CD4-positive, alpha-beta T cell treated with Interferon gamma for 1 hour (primary cell): Measurements from ENCODE around the gene ALKBH2.
"Not testable (repeated sequence)": the region's sequence is repeated elsewhere in the genome, so short reads cannot be mapped to it uniquely, and the experiment has no call there.

Experiments used
- DNase-seq: peaks from one replicate; pipeline ENCODE4 v3.0.0-alpha.2; 2020

Gene ALKBH2

DNA sequence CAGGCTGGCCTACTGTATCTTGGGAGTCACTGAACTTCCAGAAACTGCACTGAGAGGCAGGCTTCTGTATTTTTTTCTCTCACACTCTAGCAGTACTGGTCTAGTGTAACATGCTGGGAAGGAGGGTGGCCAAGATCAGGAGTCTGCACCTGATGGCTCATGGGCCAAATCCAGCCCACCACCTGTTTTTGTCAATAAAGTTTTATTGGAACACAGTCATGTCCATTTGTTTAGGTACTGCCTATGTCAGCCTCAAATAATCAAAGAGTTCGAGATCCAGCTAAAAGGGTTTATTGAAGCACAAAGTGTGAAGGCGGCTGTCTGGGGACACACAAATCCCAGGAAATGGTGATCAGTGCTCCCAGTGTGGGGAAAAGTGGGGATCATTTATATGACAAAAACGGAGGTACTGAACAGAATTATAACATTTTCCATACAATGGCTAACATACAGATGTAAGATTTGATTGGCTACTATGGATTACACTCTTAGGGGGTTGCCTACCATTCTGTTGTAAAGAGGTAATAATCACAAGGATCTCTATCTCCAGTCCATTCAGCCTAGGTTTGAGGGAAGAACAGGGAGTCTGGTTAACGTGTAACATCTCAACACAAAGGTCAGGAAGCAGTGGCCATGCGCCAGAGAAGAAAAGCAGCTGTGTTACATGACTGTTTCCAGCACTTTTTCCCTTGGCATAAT is 28.0 kb downstream of the ALKBH2 start:
- no peak for DNase-seq

DNA sequence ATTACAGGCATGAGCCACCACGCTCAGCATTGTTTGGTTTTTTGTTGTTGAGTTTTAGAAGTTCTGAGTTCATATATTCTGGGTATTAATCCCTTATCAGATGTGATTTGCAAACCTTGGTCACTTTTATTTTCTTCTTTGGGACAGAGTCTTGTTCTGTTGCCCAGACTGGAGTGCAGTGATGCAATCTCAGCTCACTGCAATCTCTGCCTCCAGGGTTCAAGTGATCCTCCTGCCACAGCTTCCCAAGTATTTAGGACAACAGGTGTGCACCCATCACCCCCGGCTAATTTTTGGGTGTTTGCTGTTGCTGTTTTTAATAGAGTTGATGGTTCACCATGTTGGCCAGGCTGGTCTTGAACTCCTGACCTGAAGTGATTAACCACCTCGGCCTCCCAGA is 29.1 kb downstream of the ALKBH2 start:
- no peak for DNase-seq

DNA sequence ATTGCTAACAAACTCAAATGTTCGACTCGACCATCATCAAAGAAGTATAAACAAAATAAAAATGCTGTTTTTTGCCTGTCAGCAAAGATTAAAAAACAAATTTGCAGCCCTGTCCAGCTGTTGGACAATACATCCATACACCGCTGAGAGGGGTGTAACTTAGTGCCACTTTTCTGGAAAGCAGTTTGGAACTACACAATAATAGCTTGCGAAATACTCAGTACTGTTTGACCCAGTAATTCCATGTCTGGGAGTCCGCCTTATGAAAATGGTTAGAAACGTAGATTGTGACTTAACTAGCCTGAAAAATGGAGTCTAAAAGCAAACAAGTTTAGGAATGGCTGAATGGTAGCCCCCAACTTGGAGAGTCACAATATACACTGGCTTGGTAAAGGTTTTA is 34.5 kb downstream of the ALKBH2 start:
- DNase-seq, result no peak

DNA sequence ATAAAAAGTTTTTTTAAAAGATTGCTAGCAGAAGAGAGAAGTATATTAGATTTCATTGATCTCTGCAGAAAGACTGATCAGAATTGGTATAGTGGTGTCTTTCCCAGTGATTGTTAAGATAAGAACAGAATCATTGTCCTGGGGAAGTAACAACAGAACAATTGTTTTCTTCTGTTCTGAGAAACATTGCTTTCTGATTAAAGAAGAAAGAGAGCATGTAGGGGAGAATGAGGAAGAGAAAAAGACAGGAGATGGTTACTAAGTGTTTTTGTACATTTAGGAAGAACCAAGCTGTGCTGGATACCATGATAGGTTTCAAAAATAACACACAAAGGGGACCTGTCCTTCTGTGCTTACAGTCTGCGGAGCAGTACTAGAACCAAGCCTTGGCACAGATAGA is 35.9 kb downstream of the ALKBH2 start:
- DNase-seq, result no peak

DNA sequence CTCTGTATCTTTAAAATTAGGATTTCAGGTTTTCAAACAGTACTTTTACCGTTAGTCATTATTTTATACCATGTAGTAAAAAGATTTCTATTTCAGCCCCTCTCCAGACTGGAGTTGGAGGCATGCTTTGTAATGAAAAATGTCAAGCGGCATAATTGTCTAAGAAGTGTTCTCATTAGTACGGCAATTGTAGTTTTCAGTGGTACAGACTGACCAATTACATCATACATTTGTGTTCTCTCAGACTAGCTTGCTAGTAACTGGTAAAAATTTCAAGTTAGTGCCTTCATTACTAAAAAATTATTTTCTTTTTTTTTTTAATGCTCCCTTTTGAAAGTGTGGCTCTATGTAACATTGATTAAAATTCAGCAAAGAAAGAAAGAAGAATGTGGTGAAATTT is 36.4 kb downstream of the ALKBH2 start:
- no peak for DNase-seq

DNA sequence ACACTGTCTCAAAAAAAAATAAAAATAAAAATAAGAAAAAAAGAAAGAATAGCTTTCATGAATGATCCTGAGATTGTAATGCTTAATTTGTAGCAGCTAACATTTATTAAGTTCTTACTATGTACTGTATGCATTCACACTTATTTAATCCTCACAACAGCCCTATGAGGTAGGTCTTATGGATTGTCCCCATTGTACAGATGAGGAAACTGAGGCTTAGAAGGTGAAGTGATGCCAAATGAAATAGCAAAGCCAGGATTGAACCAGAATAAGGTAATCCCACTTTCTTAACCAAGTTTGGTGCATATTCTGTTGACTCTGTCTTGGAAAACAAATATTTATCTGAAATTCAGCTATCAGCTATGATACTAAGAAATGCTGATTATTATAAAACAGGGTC is 38.8 kb downstream of the ALKBH2 start:
- DNase-seq, result no peak

DNA sequence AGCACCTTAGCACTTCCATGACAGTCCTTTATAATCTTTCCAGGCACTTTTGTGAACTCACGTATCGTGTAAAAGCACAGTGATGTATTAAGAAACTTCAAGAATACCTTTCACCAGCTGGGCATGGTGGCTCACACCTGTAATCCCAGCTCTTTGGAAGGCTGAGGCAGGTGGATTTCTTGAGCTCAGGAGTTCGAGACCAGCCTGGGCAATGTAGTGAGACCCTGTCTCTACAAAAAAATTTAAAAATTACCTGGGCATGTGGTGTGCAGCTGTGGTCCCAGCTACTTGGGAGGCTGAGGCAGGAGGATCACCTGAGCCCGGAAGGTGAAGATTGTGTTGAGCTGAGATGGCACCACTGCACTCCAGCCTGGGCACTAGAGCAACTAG is 39.2 kb downstream of the ALKBH2 start:
- not testable (repeated sequence) for DNase-seq

GRCh38 chr12:109053382-109054123 is 39.7 kb downstream of the ALKBH2 start:
- DNase-seq, result no peak

- peak; percentile 81 for DNase-seq
Observed at GRCh38 chr12:109052414-109053323, 40.6 kb downstream of the ALKBH2 start, which contains the start of gene USP30. Gene USP30, plus strand, starts transcription at chr12:109052576. Its CDS starts 103 bp downstream, at chr12:109052679.

DNA sequence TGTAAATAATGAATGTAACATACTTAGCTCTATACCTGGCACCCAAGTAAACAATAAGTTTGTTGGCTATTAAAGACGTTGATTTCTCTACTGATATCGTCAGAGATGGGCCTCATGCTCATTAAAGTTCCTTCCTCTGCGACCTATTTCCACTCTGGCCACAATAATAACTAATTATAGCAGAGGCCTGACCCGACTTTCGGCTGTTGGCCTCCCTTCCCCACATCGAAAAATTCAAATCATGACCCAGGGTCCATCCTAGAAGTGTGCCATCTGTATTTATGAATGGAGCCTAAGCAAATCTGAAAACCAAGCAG is 41.2 kb downstream of the ALKBH2 start:
- no peak for DNase-seq

- DNase-seq, result not testable (repeated sequence)
Observed at GRCh38 chr12:109049794-109050193, 43.5 kb downstream of the ALKBH2 start.

DNA sequence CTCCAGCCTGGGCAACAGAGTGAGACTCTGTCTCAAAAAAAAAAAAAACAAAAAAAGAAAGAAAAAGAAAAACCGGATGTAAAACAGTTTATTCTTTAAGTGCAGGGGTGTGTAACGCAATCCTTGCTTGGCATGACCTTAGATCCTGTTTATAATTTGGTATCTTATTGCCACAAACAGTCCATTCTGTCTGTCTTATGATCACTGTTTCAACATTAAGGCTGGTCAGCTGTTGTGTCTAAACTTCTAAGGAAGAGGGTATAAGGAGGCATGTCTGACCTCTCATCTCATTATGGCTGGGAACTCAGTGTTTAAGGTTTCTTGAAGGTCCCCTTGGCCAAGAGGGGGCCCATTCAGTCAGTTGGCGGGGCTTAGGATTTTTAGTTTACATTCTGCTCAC is 44.6 kb downstream of the ALKBH2 start:
- not testable (repeated sequence) for DNase-seq

- no peak for DNase-seq
Observed at GRCh38 chr12:109047081-109047805, 46.0 kb downstream of the ALKBH2 start.

GRCh38 chr12:109044241-109044640 is 49.0 kb downstream of the ALKBH2 start:
- DNase-seq, result no peak
